WERI-Rb-1 (cell line): Measurements from ENCODE around the gene BLTP3A.
"Not testable (repeated sequence)": the region's sequence is repeated elsewhere in the genome, so short reads cannot be mapped to it uniquely, and the experiment has no call there.

Source experiments
- DNase-seq: peaks from one replicate; pipeline ENCODE4 v3.0.0-alpha.2; 2020
- H3K27ac ChIP-seq: fragments of 250-450 bp; sonication (Bioruptor Pico); 2 replicates; pipeline ENCODE4 v1.5.1; 2020; ENCODE audit warnings: mild to moderate bottlenecking, moderate library complexity
- H3K27me3 ChIP-seq: fragments of 250-450 bp; sonication (Bioruptor Pico); 2 replicates; pipeline ENCODE4 v1.5.1; 2021; ENCODE audit warnings: mild to moderate bottlenecking, low read depth, moderate library complexity; ENCODE audit not compliant: insufficient read depth, severe bottlenecking
- H3K36me3 ChIP-seq: fragments of 250-450 bp; sonication (Bioruptor Pico); 2 replicates; pipeline ENCODE4 v1.5.1; 2020; ENCODE audit warnings: mild to moderate bottlenecking, moderate library complexity
- H3K4me3 ChIP-seq: 2 replicates; pipeline ENCODE4 v1.5.1; 2011; ENCODE audit warnings: low read depth, mild to moderate bottlenecking, control low read depth, low read length
- H3K9me3 ChIP-seq: fragments of 250-450 bp; sonication (Bioruptor Pico); 2 replicates; pipeline ENCODE4 v1.5.1; 2021; ENCODE audit warnings: mild to moderate bottlenecking, moderate library complexity; ENCODE audit not compliant: severe bottlenecking
- CTCF ChIP-seq: IDR thresholded peaks from 2 replicates; pipeline ENCODE4 v1.5.1; 2011; ENCODE audit warnings: low read depth, mild to moderate bottlenecking, control low read depth, inconsistent platforms, low read length

BLTP3A gene

GRCh38 chr6:34768148-34768547 lies 23.7 kb upstream of the BLTP3A start:
- no peak for TF ChIP-seq CTCF
- Histone ChIP-seq H3K27ac (no peak overlapping the region), H3K27me3 (no peaks in the 10 kb centered on the region), H3K4me3 (no peak overlapping the region), H3K36me3 (peaks cover 98% of the 10 kb centered on the region), H3K9me3 (no peaks in the 10 kb centered on the region)
- no peak for DNase-seq

DNA sequence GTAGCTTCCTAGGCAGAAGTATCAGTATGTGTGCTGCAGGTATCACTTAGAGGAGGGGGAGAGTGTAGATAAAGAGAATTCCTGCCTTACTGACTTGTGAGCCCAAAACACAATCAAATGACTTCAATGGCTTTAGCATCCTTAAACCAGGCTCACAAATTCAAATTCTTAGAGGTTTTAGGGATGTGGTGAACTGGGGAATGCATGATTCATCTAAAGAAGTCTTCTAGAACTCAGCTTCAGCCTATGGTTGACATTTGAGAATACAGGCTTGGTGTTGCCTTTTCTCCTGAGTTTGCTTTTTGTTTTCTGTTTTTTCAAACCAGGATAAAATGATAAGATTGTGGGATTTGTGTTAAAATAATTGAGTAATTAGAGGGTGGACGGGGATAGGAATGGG lies 20.2 kb upstream of the BLTP3A start:
- Histone ChIP-seq H3K4me3 (no peak overlapping the region), H3K27ac (no peak overlapping the region), H3K36me3 (peaks cover 90% of the 10 kb centered on the region), H3K9me3 (no peaks in the 10 kb centered on the region), H3K27me3 (no peaks in the 10 kb centered on the region)
- DNase-seq = no peak
- TF ChIP-seq CTCF = no peak

GRCh38 chr6:34772940-34773339 lies 18.9 kb upstream of the BLTP3A start:
- Histone ChIP-seq H3K4me3 (no peak overlapping the region), H3K36me3 (peaks cover 81% of the 10 kb centered on the region), H3K27me3 (no peaks in the 10 kb centered on the region), H3K27ac (no peak overlapping the region), H3K9me3 (no peaks in the 10 kb centered on the region)
- no peak for DNase-seq
- TF ChIP-seq CTCF = no peak

DNA sequence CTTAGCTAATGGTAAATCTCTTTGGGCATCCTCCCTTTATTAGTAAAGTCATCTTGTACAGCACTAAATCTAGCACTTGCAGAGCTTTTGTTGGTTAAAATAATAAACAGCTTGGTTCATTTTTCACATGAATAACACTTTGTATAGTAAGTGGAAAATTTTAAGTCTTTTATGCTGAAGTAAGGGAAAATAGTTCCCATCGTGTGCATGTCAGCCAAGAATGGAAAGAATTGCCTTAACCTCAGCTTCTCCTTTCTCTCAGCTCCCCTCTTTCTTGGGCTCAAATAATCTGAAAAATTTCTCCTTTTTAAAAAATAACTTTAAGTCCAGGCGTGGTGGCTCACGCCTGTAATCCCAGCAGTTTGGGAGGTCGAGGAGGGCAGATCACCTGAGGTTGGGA lies 18.0 kb upstream of the BLTP3A start:
- DNase-seq = no peak
- Histone ChIP-seq H3K27me3 (no peaks in the 10 kb centered on the region), H3K27ac (no peak overlapping the region), H3K9me3 (no peaks in the 10 kb centered on the region), H3K4me3 (no peak overlapping the region), H3K36me3 (peaks cover 71% of the 10 kb centered on the region)
- TF ChIP-seq CTCF = no peak

GRCh38 chr6:34774967-34775366 lies 16.9 kb upstream of the BLTP3A start:
- H3K27ac ChIP-seq = no peak overlapping the region
- DNase-seq = no peak
- TF ChIP-seq CTCF = no peak
- H3K36me3 ChIP-seq = peaks cover 62% of the 10 kb centered on the region
- no peak overlapping the region for H3K4me3 ChIP-seq
- H3K9me3 ChIP-seq = no peaks in the 10 kb centered on the region
- H3K27me3 ChIP-seq = no peaks in the 10 kb centered on the region

DNA sequence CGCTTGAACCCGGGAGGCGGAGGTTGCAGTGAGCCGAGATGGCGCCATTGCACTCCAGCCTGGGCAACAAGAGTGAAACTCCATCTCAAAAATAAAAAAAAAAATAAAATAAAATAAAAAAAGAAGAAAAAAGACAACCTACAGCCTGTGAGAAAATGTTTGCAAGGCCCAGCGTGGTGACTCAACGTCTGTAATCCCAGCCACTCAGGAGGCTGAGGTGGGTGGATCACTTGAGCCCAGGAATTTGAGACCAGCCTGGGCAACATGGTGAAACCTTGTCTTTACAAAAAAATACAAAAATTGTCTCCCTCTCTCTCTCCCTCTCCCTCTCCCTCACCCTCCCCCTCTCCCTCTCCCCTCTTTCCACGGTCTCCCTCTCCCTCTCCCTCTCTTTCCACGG lies 6.5 kb upstream of the BLTP3A start:
- not testable (repeated sequence) for H3K27me3 ChIP-seq, H3K36me3 ChIP-seq, DNase-seq, H3K27ac ChIP-seq, H3K4me3 ChIP-seq, H3K9me3 ChIP-seq

DNA sequence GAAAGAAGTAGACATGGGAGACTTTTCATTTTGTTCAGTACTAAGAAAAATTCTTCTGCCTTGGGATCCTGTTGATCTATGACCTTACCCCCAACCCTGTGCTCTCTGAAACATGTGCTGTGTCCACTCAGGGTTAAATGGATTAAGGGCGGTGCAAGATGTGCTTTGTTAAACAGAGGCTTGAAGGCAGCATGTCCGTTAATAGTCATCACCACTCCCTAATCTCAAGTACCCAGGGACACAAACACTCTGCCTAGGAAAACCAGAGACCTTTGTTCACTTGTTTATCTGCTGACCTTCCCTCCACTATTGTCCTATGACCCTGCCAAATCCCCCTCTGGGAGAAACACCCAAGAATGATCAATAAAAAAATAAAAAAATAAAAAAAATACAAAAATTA lies 4.7 kb upstream of the BLTP3A start:
- H3K27ac ChIP-seq, H3K9me3 ChIP-seq, H3K4me3 ChIP-seq, H3K36me3 ChIP-seq, DNase-seq, H3K27me3 ChIP-seq: not testable (repeated sequence)
